Kidney epithelial cell (primary cell): ENCODE results near the gene PIAS4. TPM values are rescaled to one million over a fixed set of nuclear protein-coding genes. Genes with fewer than 3 reads are reported as not detected.

Experiments used
- DNase-seq: peaks from one replicate; pipeline ENCODE4 v3.0.0-alpha.2; 2010; ENCODE audit warnings: low read depth
- H3K27me3 ChIP-seq: 2 replicates; pipeline ENCODE4 v1.6.0; 2011; ENCODE audit warnings: low read length; ENCODE audit not compliant: control insufficient read depth, insufficient read depth
- H3K36me3 ChIP-seq: 2 replicates; pipeline ENCODE4 v1.5.1; 2011; ENCODE audit warnings: low read length; ENCODE audit not compliant: control insufficient read depth, insufficient read depth
- H3K4me3 ChIP-seq: 2 replicates; pipeline ENCODE4 v1.5.1; 2011; ENCODE audit warnings: low read depth, mild to moderate bottlenecking, control low read depth, low read length
- CTCF ChIP-seq: IDR thresholded peaks from 2 replicates; pipeline ENCODE4 v1.5.1; 2011; ENCODE audit warnings: mild to moderate bottlenecking, moderate library complexity, low read length, control low read depth, inconsistent platforms; ENCODE audit not compliant: insufficient read depth, poor library complexity, severe bottlenecking
- total RNA-seq: library from RNA; depleted of rRNA; stranded (reverse); fragments of >200 nt; gene quantifications from 2 replicates; pipeline ENCODE4 v1.2.3, GENCODE V29; 2015

The PIAS4 gene, protein sequence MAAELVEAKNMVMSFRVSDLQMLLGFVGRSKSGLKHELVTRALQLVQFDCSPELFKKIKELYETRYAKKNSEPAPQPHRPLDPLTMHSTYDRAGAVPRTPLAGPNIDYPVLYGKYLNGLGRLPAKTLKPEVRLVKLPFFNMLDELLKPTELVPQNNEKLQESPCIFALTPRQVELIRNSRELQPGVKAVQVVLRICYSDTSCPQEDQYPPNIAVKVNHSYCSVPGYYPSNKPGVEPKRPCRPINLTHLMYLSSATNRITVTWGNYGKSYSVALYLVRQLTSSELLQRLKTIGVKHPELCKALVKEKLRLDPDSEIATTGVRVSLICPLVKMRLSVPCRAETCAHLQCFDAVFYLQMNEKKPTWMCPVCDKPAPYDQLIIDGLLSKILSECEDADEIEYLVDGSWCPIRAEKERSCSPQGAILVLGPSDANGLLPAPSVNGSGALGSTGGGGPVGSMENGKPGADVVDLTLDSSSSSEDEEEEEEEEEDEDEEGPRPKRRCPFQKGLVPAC
- 38.1 and 43.7 TPM in 2 replicates for total RNA-seq

DNA sequence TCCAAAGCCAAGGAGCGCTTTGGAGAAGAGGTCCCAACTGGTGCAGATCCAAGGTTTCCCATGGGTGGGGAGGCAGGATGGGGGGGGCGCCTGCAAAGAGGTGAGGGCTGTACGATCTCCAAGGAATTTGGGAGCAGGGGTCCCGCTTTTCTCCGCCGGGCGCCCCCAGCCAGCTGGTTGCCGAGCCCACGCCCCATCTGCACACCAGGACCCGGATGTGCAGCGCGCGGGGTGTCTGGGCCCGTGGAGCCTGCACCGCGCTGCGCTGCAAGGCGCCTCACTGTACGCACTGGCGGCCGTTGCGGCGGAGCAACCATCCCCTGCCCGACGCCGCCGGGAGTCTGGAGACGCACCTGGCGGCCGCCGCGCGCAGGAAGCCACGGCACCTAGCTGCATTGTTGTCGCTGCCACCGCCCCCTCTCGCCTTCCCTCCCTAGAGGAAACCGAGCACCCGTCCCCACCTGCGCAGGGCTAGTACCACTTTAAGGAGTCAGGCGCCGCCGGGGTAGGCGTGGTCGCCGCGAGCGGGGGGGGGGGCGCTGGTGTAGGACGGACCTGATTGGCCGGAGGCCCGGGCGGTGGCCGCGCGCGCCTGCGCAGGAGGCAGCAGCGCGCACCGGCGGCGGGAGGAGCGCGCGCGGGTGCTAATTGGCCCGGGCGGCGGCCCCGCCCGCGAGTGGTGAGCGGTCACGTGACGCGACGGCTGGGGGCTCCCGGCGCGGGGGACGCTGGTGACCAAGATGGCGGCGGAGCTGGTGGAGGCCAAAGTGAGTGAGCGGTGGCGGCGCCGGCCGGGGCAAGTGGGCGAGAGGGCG is at the start of gene PIAS4:
Gene PIAS4, plus strand, starts transcription at position 716 of the 815 bp plus-strand sequence. Its CDS starts 25 bp downstream, at position 741.
- Histone ChIP-seq H3K4me3 (peak within 1 kb of the TSS; percentile 88), H3K36me3 (no peaks in the 10 kb centered on the region), H3K27me3 (no peaks in the 10 kb centered on the region)
- DNase-seq, result peak; percentile 62
- TF ChIP-seq CTCF, result no peak

GRCh38 chr19:3958836-3959765 is 48.4 kb upstream of the PIAS4 start:
- Histone ChIP-seq H3K36me3 (peaks cover 1% of the 10 kb centered on the region), H3K4me3 (no peak overlapping the region), H3K27me3 (no peaks in the 10 kb centered on the region)
- no peak for TF ChIP-seq CTCF
- DNase-seq, result no peak

DNA sequence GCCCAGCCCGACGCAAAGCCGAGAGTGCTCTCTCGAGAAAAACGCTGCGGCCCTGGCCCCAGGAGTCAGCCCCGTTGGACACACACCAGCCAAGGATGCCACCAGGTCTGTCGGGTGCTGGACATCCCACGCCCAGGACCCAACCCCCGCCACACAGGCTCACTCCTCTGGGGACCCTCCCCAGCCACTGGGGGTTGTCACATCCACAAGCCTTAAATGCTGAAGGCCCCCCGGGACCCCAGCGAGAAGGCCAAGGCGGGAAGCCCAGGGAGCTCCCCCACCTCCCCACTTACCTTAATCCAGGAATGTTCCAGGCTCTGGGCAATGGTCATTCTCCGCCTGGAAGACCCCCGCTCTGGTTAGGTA is 47.8 kb upstream of the PIAS4 start:
- no peak for DNase-seq
- Histone ChIP-seq H3K4me3 (no peak overlapping the region), H3K36me3 (peaks cover 1% of the 10 kb centered on the region), H3K27me3 (no peaks in the 10 kb centered on the region)
- TF ChIP-seq CTCF, result no peak

GRCh38 chr19:3961007-3961406 is 46.5 kb upstream of the PIAS4 start:
- TF ChIP-seq CTCF, result no peak
- Histone ChIP-seq H3K36me3 (peaks cover 2% of the 10 kb centered on the region), H3K4me3 (no peak overlapping the region), H3K27me3 (no peaks in the 10 kb centered on the region)
- no peak for DNase-seq

GRCh38 chr19:3963458-3964255 is 43.9 kb upstream of the PIAS4 start:
- no peak for DNase-seq
- no peak for TF ChIP-seq CTCF
- peaks cover 3% of the 10 kb centered on the region for H3K36me3 ChIP-seq
- no peak overlapping the region for H3K4me3 ChIP-seq
- H3K27me3 ChIP-seq, result no peaks in the 10 kb centered on the region
